Stimulated activated CD4-positive, alpha-beta T cell treated with anti-CD3 and anti-CD28 coated beads, Interleukin-1b, Interleukin-23, amount 100 ng/mL, for 48 hours (primary cell): ENCODE measurements around the gene MCF2L2.

Source experiments
- DNase-seq: peaks from one replicate; pipeline ENCODE4 v3.0.0-alpha.2; 2020

Gene MCF2L2

DNA sequence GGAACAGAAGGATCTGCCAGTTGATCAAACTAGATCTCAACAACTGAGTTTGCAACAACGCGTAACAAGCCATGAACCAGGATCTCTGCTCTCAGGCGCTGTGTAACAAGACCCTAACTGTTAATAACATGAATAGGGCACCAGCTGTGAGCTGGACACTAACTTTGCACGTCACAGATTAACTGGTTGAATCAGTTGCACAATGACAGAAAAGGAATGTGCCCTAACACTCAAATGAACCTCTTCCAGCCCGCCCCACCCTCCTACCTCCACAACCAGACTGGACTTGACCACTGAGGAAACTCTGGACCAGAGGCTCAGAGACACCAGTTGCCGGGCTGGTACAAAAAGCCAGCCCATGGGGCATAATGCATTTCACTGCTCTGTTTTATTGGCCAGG is 34.3 kb downstream of the MCF2L2 start:
- no peak for DNase-seq

DNA sequence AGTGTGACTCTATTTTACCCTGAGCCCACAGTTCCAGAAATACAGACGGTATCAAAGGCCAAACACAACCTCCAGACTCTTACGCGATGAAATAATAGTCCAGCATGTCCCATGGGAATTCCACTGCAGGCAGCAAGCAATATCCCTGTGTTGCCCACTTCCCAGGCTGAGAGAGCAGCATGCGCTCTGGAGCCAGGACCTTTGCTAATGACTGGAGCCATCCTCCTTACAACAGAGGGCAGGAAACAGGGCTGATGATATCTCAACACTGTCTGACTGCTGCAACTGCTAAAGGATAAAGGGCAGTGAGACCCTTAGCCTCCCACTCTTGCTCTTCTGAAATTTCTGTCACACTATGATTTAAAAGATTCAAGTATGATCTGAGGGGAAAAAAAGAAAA is 34.8 kb downstream of the MCF2L2 start:
- DNase-seq, result no peak

DNA sequence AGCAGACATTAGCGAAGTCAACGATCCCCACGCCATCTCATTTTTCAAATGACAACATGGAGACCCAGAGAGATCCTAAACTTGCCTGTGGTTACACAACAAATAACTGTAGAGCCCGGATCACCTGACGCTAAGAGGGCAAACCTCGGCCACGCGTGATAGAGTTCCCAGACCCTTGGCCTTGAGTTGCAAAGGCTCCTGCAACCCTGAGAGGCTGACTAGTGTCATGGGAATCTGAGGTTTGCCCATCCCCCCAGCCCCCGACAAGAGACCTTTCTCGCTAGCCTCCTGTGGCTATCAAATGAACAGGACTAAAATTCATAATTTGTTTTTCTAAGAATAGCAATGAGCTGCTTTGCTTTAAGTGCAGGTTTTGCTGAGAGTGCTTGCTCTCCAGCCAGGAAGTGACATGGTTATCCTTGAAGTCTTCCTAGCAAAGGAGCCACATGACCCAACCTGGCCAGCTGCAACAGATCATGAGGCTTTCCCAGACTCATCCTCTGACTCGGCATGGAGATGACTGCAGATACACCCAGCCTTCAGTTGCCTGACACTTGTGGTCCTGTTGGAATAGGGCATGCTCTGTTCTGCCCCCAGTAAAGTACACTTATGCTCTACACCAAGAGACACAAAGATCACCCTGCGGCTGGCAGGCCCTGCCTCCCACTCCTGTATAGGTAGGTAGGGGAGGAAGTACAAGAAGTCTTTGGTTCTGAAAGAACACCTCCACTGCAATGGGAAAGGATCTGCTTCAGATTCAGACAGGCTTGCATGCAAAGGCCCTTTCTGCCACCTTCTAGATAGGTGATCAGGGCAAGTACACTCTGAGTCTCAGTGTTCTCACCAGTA is 36.0 kb downstream of the MCF2L2 start:
- no peak for DNase-seq

DNA sequence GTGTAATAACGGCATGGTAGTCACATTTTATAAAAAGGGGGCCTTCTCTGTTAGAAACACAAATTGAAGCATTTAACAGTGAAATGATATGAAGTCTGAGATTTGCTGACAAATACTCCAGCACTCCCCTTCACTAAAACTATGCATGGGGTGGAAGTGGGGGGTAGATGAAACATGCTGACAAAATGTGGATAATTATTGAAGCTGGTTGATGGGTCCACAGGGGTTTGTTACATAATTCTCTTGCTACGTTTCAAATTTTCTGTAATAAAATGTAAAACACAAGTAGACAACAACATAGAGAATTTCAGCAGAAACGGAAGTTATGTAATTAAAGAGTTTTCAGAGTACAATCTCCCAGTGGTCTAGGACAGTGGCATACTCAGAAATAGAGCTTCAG is 37.0 kb downstream of the MCF2L2 start:
- no peak for DNase-seq

DNA sequence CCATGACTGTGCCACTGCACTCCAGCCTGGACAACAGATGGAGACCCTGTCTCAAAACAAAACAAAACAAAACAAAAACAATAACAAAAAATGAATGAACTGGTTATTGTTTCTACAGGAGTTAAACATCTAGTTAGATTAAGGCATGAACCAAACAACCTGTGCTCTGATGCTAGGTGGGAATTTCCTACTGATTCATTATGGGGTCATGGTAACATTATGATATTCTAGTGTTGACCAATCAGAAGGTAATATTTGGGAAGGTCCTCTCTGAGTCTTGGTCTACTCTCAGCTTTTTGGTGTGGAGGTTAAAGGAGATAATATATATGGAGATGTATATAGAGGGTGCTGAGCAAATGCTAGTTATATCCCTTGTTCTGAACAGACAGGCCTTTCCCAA is 37.6 kb downstream of the MCF2L2 start:
- DNase-seq, result no peak

DNA sequence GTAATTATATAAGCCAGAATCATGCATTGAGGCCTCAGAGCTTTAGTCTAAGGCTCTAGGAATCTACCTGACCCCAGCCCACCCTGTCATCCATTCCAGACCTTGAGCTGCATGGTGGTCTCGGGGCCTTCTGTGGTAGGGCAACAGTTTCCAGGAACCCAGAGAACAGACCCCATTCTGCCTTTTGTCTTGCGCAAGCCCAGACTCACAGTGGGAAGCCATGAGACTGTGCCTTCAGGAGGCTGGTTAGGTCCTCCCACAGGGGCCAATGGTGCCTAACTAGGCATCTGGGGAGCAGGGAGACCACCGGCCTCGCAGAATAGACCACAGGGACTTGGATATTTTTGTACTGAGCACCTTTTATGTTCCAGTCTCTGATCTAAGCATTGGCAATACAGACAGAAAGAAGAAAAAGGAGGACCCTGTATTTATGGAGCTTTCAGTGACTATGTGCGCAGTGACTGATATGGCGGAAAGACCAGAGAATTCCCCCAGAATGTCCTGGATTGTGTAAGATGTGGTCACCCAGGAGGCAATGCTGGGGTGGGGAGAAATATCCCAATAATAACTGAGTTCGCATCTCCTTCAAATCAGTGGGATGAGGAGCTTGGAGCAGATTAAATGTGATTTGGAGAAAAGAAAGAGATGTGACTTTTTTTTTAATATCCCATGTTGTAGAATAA is 40.1 kb downstream of the MCF2L2 start:
- no peak for DNase-seq

- DNase-seq, result no peak
These were observed 40.6 kb downstream of the MCF2L2 start for GRCh38 chr3:183387797-183388196.

GRCh38 chr3:183386651-183387050 is 41.8 kb downstream of the MCF2L2 start:
- DNase-seq, result no peak

DNA sequence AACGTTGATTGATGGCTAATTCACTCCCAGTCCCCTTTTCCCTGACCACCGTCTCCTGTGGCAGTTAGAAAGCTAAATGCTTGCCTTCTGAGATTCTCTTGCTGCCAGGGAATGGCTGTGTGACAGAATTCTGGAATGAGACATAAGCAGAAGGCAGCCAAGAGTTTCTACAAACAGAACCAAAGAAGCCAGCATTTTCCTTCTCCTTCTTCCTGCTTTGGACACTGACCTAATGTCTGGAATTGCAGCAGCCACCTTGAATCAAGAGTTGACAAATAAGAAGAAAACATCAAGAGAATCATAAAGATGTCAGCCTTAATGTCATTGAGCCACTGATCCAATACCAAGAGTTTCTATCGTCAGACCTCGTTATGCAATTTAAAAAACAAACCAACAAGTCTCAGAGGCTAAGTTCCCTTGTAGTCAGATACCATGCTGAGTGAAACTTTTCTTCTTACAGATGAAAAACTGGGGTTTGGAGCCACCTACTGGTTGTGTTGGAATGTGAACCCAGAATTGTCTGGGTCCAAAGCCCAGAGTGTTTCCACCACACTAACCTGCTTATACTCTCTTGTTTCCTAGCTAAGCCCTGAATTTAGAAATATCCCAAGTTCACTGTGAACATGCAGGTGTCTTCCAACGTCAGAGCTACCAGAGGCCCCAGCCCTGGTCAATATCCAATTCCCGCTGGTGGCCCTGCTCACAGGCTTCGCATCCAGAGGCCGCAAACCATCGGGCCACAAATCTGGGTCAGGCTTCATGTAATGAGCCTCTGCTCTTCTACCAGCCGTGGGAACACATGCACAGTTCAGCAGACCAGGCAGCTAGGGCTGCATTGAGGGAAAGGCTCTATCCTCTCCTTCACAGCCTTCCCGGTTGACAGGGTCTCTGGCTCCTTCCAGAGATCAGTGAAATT is 42.5 kb downstream of the MCF2L2 start:
- peak; percentile 40 for DNase-seq

DNA sequence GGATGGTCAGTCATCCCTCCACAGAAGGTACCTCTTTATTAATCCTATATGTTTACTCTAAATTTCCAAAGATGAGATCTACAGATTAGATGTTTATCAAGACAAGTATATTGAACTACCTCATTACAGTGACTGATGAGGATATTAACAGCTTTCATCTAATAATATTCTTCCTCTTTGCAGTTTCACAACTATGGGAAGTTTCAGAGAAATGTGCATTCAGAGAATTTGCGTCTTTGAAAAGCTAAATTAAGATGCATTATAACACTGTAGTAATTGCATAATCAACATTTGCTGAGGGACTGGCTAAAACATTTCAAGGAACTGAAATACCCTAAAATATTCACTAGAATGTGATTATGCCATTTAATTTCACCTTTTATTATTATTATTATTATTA is 46.7 kb downstream of the MCF2L2 start:
- DNase-seq, result no peak

DNA sequence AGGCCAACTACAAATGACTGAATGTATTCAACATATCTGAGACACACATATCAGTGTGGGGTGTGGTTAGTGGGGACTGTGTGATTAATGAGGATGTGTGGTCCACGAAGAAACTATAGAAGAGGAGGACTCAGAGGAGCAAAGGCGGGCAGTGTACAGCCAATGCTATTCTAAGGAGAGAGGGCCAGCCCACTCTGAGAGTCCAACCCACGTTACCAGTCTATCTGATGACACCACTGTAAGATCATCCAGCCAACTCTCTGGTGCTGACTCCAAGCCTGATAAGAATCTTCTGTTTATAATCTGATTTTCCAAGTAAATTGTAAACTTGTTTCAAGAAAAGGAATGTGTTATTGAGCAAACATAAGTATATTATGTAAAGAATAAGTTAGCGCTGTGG is 47.2 kb downstream of the MCF2L2 start:
- no peak for DNase-seq

DNA sequence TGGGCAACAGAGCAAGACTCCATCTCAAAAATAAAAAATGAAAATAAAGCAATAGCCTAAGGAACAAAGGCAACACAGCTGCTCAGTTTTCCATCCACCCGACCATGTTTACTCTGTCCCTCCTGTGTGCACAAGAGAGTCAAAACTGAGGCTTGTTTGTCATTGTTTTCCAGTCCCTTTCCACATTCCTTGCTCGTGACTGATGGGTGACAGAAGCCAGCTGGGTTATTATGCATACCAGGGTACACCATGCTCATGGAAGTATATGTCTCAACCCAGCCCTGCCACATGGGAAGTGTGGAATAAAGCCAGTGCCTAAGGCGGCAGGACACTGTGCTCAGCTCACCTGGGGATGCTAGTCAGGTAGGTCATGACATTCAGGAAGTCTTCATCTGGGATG is 49.5 kb downstream of the MCF2L2 start:
- no peak for DNase-seq

- no peak for DNase-seq
These were observed 49.9 kb downstream of the MCF2L2 start for GRCh38 chr3:183378545-183378944.

DNA sequence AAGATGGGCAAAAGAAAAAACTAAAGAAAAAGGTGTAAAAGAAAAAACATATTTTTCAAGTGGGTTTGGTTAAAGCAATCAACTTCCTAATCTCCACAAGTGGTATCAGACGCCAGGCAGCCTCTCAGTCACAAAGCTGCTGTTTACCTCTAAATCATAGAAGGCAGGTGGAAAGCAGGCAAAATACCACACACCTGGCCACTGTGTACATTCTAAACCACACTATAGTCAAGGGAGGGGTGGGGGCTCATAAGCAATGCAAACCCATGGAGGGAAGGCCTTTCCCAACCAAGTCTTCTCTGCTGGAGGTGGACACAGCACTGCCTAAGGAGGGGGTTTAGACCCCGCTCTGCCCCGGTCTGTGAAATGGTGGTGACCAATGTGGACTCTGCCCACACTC is 50.4 kb downstream of the MCF2L2 start:
- no peak for DNase-seq

GRCh38 chr3:183377307-183377959 is 51.0 kb downstream of the MCF2L2 start:
- DNase-seq, result peak; percentile 43

- no peak for DNase-seq
These were observed 52.6 kb downstream of the MCF2L2 start for GRCh38 chr3:183375787-183376186.

- no peak for DNase-seq
These were observed 53.1 kb downstream of the MCF2L2 start for GRCh38 chr3:183375337-183375736.

DNA sequence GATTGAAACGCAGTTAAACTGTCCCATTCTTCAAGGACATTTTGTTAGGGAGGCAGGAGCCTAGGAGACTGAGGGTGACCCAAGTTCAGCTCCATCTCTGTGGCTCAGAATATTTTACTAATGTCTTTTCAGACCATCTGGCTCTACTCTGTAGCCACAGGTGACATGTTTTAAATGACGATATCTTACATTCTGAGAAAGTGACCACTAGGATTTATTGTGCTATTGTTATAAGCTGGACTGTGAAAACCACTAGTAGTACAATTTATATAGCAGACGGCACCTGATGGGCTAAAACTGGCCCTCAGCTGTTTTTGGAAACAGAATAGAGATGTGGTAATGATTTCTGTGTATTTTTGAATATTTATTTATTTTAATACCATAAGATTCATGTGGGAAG is 55.5 kb downstream of the MCF2L2 start:
- DNase-seq, result no peak

GRCh38 chr3:183371600-183371968 is 56.8 kb downstream of the MCF2L2 start:
- peak; percentile 40 for DNase-seq

GRCh38 chr3:183370391-183370790 is 58.0 kb downstream of the MCF2L2 start:
- DNase-seq, result no peak

GRCh38 chr3:183369627-183370026 is 58.8 kb downstream of the MCF2L2 start:
- DNase-seq, result no peak

DNA sequence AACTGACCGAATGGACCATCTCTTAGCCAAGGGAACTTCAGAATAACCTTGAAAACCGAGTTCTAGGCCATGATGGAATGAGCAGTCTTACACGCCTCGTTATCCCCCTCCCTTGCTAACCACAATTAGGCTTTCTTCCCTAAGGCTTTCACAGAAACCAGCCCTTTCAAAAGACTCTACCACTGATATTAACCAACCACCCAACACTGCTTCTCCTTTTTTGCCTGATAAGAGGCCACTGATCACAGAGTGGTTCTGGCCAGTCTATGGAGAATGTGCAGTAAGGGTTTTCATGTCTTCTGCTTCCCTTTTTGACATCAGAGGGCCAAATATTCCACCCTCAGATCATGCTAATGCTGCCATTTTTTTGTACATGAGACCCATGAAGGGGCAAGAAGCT is 59.3 kb downstream of the MCF2L2 start:
- no peak for DNase-seq
